Panc1 (cell line): ENCODE results near the gene NBPF11.
"Not testable (repeated sequence)": the region's sequence is repeated elsewhere in the genome, so short reads cannot be mapped to it uniquely, and the experiment has no call there.

ENCODE experiments used
- CTCF ChIP-seq: fragments of 450-650 bp; IDR thresholded peaks from 2 replicates; pipeline ENCODE4 v1.5.1; 2017; ENCODE audit warnings: mild to moderate bottlenecking
- POLR2AphosphoS5 ChIP-seq: IDR thresholded peaks from 2 replicates; pipeline ENCODE4 v1.6.1; 2012; ENCODE audit warnings: mild to moderate bottlenecking, low read depth, low read length, moderate library complexity
- REST ChIP-seq, 2 experiments: IDR thresholded peaks; 2 replicates each; pipeline ENCODE4 v1.6.1; 2011 to 2012; ENCODE audit warnings: low read depth in 2 of 2, control low read depth in 1 of 2, low read length in 1 of 2, mild to moderate bottlenecking in 1 of 2, moderate library complexity in 1 of 2; ENCODE audit not compliant: insufficient read depth in 1 of 2
- SIN3A ChIP-seq: IDR thresholded peaks from 2 replicates; pipeline ENCODE4 v1.6.1; 2012; ENCODE audit warnings: low read depth, mild to moderate bottlenecking, low read length, moderate library complexity, borderline replicate concordance; ENCODE audit not compliant: insufficient read depth
- TCF7L2 ChIP-seq: IDR thresholded peaks from 2 replicates; pipeline ENCODE4 v1.6.1; 2011; ENCODE audit warnings: mild to moderate bottlenecking, low read depth, low read length, inconsistent platforms

GRCh38 chr1:148147052-148147838, 4.8 kb downstream of the NBPF11 start:
- not testable (repeated sequence) for TF ChIP-seq CTCF; TCF7L2; SIN3A; POLR2AphosphoS5; REST (IDR thresholded peaks at IDR 0.05; ENCODE audit: insufficient read depth in 1 of 2, low read depth in 2 of 2, low read length in 1 of 2)
